Suprapubic skin (tissue), 4 donors: ENCODE data around the gene ETNK2. TPM values are rescaled to one million over a fixed set of nuclear protein-coding genes. Genes with fewer than 3 reads are reported as not detected.

Experiments
- DNase-seq, 2 donors: peaks; one replicate each; pipeline ENCODE4 v3.0.0-alpha.2; 2019; ENCODE audit warnings: low spot score in 2 of 2
- H3K27ac ChIP-seq: fragments of 200-600 bp; sonication (generic); one replicate; pipeline ENCODE4 v1.5.1; 2019
- H3K27me3 ChIP-seq: fragments of 200-600 bp; sonication (generic); one replicate; pipeline ENCODE4 v1.5.1; 2019
- H3K36me3 ChIP-seq: fragments of 200-600 bp; sonication (generic); one replicate; pipeline ENCODE4 v1.5.1; 2019
- H3K4me1 ChIP-seq: fragments of 200-600 bp; sonication (generic); one replicate; pipeline ENCODE4 v1.5.1; 2019
- H3K4me3 ChIP-seq: fragments of 200-600 bp; sonication (generic); one replicate; pipeline ENCODE4 v1.5.1; 2019; ENCODE audit warnings: mild to moderate bottlenecking
- H3K9me3 ChIP-seq: fragments of 200-600 bp; sonication (generic); one replicate; pipeline ENCODE4 v1.5.1; 2019
- CTCF ChIP-seq, 2 donors: fragments of 200-600 bp in 1 of 2; fragments of 450-650 bp in 1 of 2; sonication (generic) in 1 of 2; IDR thresholded peaks; one replicate each; pipeline ENCODE4 v1.5.1; 2016 to 2019; ENCODE audit warnings: antibody characterized with exemption in 2 of 2, mild to moderate bottlenecking in 1 of 2, moderate library complexity in 1 of 2
- EP300 ChIP-seq: sonication (generic); formaldehyde crosslinking; IDR thresholded peaks from one replicate; pipeline ENCODE4 v1.6.1; 2017; ENCODE audit warnings: antibody characterized with exemption
- POLR2A ChIP-seq, 2 donors: fragments of 450-650 bp; IDR thresholded peaks; one replicate each; pipeline ENCODE4 v1.6.1; 2017; ENCODE audit warnings: antibody characterized with exemption in 2 of 2, mild to moderate bottlenecking in 2 of 2, moderate library complexity in 2 of 2
- POLR2AphosphoS5 ChIP-seq, 3 donors: sonication (generic); formaldehyde crosslinking; IDR thresholded peaks; one replicate each; pipeline ENCODE4 v1.6.1; 2017; ENCODE audit warnings: antibody characterized with exemption in 3 of 3
- WGBS: methylation state at CpG from one replicate; pipeline ENCODE4 v1.1.5; 2018; 5-methylcytosine and 5-hydroxymethylcytosine counted together
- total RNA-seq, 4 donors: library from RNA; depleted of rRNA; stranded (reverse); fragments of >200 nt; gene quantifications; one replicate each; pipeline ENCODE4 v1.1.0, GENCODE V29; 2016

The ETNK2 gene
- total RNA-seq, 4 donors from 2014 or later, result 25.5 to 47.7 (median 36.0) TPM

GRCh38 chr1:204197068-204197467, 45.2 kb upstream of the ETNK2 start:
- Histone ChIP-seq H3K27ac (no peak overlapping the region), H3K9me3 (no peaks in the 10 kb centered on the region), H3K27me3 (peaks cover 3% of the 10 kb centered on the region), H3K36me3 (no peaks in the 10 kb centered on the region), H3K4me3 (no peak overlapping the region), H3K4me1 (peaks cover 6% of the 10 kb centered on the region)
- TF ChIP-seq POLR2AphosphoS5 (IDR thresholded peaks at IDR 0.05) (no peak), POLR2A (IDR thresholded peaks at IDR 0.05) (no peak), CTCF (IDR thresholded peaks at IDR 0.05) (no peak), EP300 (no peak)
- WGBS, result 79% methylated on average over 5 of the region's 5 CpGs
- DNase-seq, result no peak

- peak in 1 of 2 donors; percentile 62 for DNase-seq
- TF ChIP-seq EP300 (no peak), POLR2AphosphoS5 (IDR thresholded peaks at IDR 0.05) (no peak), CTCF (IDR thresholded peaks at IDR 0.05) (no peak), POLR2A (IDR thresholded peaks at IDR 0.05) (no peak)
- Histone ChIP-seq H3K36me3 (no peaks in the 10 kb centered on the region), H3K4me3 (no peak within 1 kb of the TSS), H3K4me1 (peaks cover 6% of the 10 kb centered on the region), H3K27ac (no peak within 1 kb of the TSS), H3K27me3 (peaks cover 3% of the 10 kb centered on the region), H3K9me3 (no peaks in the 10 kb centered on the region)
- 46% methylated on average over 13 of the region's 18 CpGs for WGBS
Observed at GRCh38 chr1:204196068-204196795, 44.4 kb upstream of the ETNK2 start, which contains the start of gene KISS1. Gene KISS1 (minus strand): TSS chr1:204196491. CDS start chr1:204192876, 3,615 bp downstream.

- Histone ChIP-seq H3K4me1 (peaks cover 20% of the 10 kb centered on the region), H3K36me3 (no peaks in the 10 kb centered on the region), H3K9me3 (no peaks in the 10 kb centered on the region), H3K27me3 (peaks cover 3% of the 10 kb centered on the region), H3K27ac (no peak overlapping the region), H3K4me3 (no peak overlapping the region)
- DNase-seq, result no peak
- TF ChIP-seq POLR2AphosphoS5 (IDR thresholded peaks at IDR 0.05) (no peak), EP300 (no peak), CTCF (IDR thresholded peaks at IDR 0.05) (no peak)
- WGBS, result 74% methylated on average over 7 of the region's 7 CpGs
Observed at GRCh38 chr1:204194771-204195170, 42.9 kb upstream of the ETNK2 start.

GRCh38 chr1:204194080-204194479, 42.2 kb upstream of the ETNK2 start:
- Histone ChIP-seq H3K9me3 (no peaks in the 10 kb centered on the region), H3K27me3 (peaks cover 6% of the 10 kb centered on the region), H3K4me3 (no peak overlapping the region), H3K4me1 (peaks cover 20% of the 10 kb centered on the region), H3K36me3 (no peaks in the 10 kb centered on the region), H3K27ac (no peak overlapping the region)
- TF ChIP-seq POLR2AphosphoS5 (IDR thresholded peaks at IDR 0.05), result no peak
- TF ChIP-seq POLR2A (IDR thresholded peaks at IDR 0.05), result no peak
- no peak for TF ChIP-seq EP300
- no peak for TF ChIP-seq CTCF (IDR thresholded peaks at IDR 0.05)
- 71% methylated on average over 2 of the region's 2 CpGs for WGBS
- no peak for DNase-seq

- 64% methylated on average over 3 of the region's 3 CpGs for WGBS
- Histone ChIP-seq H3K9me3 (no peaks in the 10 kb centered on the region), H3K4me1 (peaks cover 14% of the 10 kb centered on the region), H3K36me3 (no peaks in the 10 kb centered on the region), H3K27me3 (peaks cover 13% of the 10 kb centered on the region), H3K27ac (no peak overlapping the region), H3K4me3 (no peak overlapping the region)
- no peak for DNase-seq
- TF ChIP-seq POLR2AphosphoS5 (IDR thresholded peaks at IDR 0.05), result no peak
Observed at GRCh38 chr1:204192589-204193352, 40.9 kb upstream of the ETNK2 start.
